Skin of body (tissue), 2 donors: ENCODE results near the gene PAK4. TPM values are rescaled to one million over a fixed set of nuclear protein-coding genes. Genes with fewer than 3 reads are reported as not detected.
"Not testable (repeated sequence)": the region's sequence is repeated elsewhere in the genome, so short reads cannot be mapped to it uniquely, and the experiment has no call there.

ENCODE experiments used
- DNase-seq: peaks from one replicate; lab custom pipeline; 2025; lab: John Stamatoyannopoulos, UW
- total RNA-seq: library from RNA; depleted of rRNA; stranded (reverse); fragments of >200 nt; gene quantifications from one replicate; pipeline ENCODE4 v1.2.3, GENCODE V29; 2014

The PAK4 gene
- total RNA-seq, 1 donor from 2014 or later, result 8.8 TPM

DNA sequence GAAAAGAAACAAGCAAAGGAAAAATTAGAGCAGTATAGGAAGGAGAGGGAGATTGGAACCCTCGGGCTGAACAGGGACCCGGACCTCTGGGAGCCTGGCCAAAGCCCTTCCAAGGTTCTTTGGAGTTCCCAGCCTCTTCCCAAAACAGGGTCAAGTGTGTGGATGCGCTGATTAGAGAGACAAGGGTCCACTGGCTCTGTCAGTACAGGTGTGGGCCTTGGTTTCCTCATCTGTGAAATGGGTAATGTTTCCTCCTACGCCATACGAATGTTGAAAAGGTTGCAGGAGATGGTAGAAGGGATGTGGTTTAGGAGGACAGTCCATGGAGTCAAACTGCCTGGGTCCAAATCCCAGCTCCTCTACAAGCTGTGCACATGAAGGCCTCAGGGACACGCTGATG, 80.5 kb downstream of the PAK4 start:
- DNase-seq, result no peak

DNA sequence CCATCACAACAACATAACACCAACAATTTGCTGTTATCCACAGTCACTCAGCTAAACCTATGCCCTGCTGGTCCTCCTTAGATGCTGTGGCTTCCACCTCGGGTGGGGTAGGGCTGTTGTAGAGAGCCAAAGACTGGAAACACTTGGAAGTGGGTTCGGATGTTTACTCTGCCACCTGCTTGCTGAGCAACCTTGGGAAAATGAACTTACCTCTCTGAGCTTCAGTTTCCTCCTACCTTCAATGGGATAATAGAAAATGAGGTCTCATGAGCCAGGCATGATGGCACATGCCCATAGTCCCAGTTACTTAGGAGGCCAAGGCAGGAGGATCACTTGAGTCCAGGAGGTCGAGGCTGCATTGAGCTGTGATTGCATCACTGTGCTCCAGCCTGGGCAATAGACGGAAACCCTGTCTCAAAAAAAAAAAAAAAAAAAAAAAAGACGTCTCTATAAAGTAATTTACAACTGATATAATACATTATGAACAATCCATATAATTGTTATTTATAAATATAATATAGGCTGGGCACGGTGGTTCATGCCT, 81.8 kb downstream of the PAK4 start:
- no peak for DNase-seq

DNA sequence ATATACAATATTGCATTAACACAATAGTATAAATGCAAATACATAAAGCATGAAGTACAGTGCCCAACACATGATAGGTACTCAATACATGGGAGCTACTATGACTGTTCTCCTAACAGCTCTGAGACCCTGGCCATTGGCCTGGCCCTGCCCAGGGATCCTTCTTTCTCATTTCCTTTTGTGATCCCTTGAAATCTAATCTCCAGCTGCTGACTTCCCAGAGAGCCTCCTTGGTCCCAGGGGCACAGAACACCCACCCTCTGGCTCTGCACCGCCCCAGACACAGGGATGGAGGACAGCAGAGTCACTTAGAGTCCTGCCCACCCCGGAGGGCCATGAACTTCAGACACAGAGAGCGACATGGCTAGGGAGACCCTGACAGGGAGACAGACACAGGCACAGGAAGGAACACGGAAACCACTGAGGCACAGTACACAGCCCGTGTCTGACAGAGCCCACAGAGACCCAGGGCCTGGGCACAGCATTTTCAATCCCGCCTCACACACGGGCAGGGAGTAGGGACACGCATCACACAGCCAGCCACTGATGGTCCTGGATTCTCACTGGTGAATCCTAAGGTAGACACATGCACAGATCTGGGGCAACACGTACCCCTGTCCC, 82.7 kb downstream of the PAK4 start:
- DNase-seq, result no peak

DNA sequence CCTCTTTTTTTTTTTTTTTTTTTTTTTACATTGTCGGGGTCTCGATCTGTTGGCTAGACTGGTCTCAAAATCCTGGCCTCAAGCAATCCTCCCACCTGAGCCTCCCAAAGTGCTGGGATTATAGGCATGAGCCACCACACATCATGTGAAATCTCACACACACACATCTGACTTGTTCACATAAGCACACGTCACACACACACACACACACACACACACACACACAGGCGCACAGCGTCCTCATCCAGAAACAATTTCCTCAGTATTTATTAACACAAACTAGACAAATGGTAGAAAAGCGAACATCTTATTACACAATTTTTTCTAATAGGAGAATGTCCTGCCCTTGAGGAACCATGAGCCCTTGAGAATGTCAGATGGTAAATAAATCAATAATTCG, 83.6 kb downstream of the PAK4 start:
- no peak for DNase-seq

DNA sequence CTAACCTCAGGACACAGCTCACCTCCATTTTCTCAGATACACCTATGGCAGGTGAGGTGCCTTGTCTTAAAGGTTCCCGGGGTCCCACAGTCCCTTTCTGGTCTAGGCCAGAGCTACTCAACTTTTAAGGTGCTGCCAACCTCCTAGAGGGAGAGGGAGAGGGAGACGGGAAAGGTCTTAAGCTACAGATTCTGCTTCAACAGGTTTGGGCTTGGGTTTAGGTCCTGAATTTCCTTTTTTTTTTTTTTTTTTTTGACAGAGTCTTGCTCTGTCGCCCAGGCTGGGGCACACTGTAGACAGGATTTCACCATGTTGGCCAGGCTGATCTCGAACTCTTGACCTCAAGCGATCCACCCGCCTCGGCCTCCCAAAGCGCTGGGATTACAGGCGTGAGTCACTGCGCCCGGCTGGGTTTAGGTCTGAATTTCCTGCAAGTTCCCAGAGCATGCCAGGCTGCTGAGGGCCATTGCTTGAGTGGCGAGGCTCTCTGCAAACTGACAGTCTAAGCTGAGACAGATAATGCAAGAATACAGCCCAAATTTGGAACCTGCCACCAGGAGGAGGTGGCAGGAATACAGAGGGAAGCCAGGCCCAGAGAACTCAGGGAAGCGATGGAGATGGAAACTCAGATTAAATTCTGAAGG, 86.3 kb downstream of the PAK4 start:
- DNase-seq, result no peak

DNA sequence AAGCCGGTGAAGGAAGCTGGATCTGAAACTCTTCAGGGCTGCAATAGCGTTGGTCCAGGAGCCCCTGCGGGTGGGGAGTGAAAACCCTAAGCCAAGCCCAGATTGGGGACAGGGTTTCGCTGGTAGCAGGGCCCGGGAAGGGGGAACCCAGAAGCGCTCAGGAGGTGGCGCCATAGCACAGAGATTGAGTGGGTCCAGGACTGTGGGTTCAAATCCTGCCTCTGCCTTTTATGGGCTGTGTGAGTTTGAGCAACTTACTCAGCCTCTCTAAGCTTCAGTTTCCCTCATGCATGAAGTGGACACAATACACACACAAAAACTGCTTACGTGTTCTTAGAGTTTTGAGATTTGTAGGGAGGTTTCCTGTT, 86.8 kb downstream of the PAK4 start:
- DNase-seq, result no peak

DNA sequence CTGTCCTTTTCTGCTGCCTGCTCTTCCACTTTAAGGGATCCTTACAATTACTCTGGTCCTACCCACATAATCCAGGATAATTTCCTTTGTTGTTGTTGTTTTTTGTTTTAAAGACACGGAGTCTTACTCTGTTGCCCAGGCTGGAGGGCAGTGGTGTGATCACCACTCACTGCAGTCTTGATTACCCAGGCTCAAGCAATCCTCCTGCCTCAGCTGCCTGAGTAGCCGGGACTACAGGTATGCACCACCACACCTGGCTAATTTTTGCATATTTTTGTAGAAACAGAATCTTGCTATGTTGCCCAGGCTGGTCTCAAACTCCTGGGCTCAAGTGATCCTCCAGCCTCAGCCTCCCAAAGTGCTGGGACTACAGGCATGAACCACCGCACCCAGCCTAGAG, 89.7 kb downstream of the PAK4 start:
- DNase-seq, result not testable (repeated sequence)

DNA sequence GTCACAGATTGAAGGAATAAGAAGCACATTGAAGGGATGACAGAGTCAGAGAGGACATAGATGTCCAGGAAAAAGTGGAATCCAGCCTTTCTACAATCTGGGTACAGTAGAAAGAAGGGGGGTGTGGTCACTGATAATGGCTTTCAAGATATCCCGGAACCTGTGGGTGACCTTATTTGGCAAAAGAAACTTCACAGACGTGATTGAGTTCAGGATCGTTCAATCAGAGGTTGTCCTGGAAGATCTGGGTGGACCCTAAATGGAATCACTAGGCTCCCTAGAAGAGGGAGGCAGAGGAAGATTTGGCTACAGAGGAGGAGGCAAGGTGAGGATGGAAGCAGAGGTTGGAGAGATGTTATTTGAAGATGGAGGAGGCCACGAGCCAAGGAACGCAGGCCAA, 91.5 kb downstream of the PAK4 start:
- DNase-seq, result no peak

DNA sequence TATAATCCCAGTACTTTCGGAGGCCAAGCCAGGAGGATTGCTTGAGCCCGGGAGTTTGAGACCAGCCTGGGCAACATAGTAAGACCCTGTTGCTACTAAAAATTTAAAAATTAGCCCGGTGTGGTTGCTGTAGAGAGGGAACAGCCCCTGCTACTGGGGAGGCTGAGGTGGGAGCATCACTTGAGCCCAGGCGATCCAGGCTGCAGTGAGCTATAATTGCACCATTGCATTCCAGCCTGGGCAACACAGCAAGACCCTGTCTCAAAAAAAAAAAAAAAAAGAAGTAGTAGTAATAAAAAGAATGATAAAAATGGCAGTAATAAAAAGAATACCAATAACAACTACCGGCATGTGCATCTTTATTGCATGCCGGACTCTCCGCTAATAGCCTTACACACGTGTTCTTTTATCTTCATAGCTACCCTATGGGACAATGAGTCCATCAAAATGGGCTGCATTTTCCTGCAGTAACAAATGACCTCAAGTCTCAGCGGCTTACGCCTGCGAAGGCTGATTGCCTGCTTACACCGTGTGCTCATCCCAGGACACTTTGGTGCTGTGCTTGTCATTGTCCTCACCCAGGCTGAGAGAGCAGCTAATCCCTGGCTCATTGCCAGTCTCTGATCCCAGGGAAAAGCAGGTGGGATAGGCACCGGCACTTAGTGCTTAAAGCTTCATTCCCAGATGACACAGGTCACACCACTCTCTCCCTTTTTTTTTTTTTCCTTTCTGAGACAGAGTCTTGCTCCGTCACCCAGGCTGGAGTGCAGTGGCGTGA, 92.8 kb downstream of the PAK4 start:
- DNase-seq, result no peak

DNA sequence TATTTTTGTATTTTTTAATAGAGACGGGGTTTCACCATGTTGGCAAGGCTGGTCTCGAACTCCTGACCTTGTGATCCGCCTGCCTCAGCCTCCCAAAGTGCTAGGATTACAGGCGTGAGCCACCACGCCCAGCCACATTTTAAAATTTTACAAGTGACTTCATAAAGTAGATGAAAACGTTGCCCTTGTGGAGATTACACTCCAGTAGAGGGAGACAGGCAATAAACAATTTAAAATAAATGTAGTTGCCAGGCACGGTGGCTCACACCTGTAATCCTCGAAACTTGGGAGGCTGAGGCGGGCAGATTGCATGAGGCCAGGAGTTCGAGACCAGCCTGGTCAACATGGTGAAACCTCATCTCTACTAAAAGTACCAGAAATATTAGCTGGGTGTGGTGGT, 93.5 kb downstream of the PAK4 start:
- DNase-seq, result not testable (repeated sequence)

DNA sequence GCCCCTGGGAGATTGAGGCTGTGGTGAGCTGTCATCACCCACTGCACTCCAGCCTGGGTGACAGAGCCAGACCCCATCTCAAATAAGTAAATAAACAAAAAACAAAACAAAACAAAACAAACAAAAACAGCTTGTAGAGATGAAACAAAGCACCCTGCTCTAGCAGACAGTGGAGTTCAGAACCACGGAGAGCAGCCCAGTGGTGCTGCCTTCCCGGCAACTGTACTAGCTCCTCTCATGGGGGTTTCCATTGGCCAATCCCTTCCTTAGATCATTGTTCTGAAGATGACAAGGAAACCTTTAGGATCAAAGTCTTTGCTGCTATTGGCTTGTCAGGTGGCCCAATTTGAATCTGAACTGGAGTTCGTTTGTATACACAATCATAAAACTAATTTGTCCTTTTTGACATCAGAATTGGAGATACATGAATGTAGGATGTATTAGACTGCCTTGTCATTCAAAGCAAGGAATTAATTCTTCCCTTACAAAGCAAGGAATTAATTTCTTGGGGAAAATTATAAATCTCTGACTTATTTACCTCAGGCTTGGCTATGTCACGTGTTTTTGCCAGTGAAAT, 98.2 kb downstream of the PAK4 start:
- DNase-seq, result no peak

DNA sequence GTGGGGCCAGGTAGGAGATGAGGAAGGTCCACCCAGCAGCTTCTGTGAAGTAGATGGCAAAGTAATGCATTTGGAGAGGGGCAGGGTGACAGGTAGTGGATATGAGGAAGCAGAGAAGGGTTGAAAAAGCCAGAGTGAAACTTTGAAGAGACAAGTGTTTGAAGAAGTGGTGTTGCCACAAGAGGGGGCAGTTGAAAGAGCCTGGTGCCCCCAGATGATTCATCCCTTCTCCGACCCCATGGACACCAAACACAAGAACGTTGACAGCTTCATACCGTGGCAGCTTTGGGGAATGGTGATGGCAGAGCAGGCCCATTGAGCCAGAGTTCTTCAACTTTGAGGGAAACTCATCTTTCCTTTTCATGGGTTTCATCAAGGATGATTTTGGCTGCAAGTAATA, 99.3 kb downstream of the PAK4 start:
- DNase-seq, result no peak

Other genes starting within 250 kb of the PAK4 start
- gene RINL, start 247.5 kb upstream of the PAK4 start, total RNA-seq, result 4.6 TPM
- gene SIRT2, start 226.2 kb upstream of the PAK4 start, total RNA-seq, result 46.1 TPM
- 5.0 TPM for gene NFKBIB, start 225.8 kb upstream of the PAK4 start, total RNA-seq
- 3.6 TPM for gene CCER2, start 213.6 kb upstream of the PAK4 start, total RNA-seq
- gene SARS2, start 195.0 kb upstream of the PAK4 start, total RNA-seq, result 7.0 TPM
- gene MRPS12, start 194.8 kb upstream of the PAK4 start, total RNA-seq, result 14.5 TPM
- 19.9 TPM for gene FBXO17, start 150.0 kb upstream of the PAK4 start, total RNA-seq
- 4.7 TPM for gene FBXO27, start 93.2 kb upstream of the PAK4 start, total RNA-seq
- 5.2 TPM for gene ACP7, start 41.4 kb upstream of the PAK4 start, total RNA-seq
- 11.7 TPM for gene NCCRP1, start 71.2 kb downstream of the PAK4 start, total RNA-seq
- gene SYCN, start 78.5 kb downstream of the PAK4 start, total RNA-seq, result not detected
- not detected for gene IFNL3, start 119.2 kb downstream of the PAK4 start, total RNA-seq
- gene IFNL4, start 123.1 kb downstream of the PAK4 start, total RNA-seq, result not detected
- not detected for gene IFNL2, start 142.6 kb downstream of the PAK4 start, total RNA-seq
- gene IFNL1, start 170.6 kb downstream of the PAK4 start, total RNA-seq, result not detected
- 1.2 TPM for gene LRFN1, start 195.1 kb downstream of the PAK4 start, total RNA-seq
- 22.8 TPM for gene GMFG, start 210.3 kb downstream of the PAK4 start, total RNA-seq
- 44.6 TPM for gene SAMD4B, start 216.6 kb downstream of the PAK4 start, total RNA-seq